Colon (tissue), 2 donors: Measurements from ENCODE around the gene SETD6.
"Not testable (repeated sequence)": the region's sequence is repeated elsewhere in the genome, so short reads cannot be mapped to it uniquely, and the experiment has no call there.

ENCODE experiments used
- FAIRE-seq: peaks from 2 replicates; lab custom pipeline; 2012; peaks lifted over from hg19 to GRCh38; lab: Jason Lieb, UNC
- donor health status: control.
- donor health status: control.

SETD6 gene

DNA sequence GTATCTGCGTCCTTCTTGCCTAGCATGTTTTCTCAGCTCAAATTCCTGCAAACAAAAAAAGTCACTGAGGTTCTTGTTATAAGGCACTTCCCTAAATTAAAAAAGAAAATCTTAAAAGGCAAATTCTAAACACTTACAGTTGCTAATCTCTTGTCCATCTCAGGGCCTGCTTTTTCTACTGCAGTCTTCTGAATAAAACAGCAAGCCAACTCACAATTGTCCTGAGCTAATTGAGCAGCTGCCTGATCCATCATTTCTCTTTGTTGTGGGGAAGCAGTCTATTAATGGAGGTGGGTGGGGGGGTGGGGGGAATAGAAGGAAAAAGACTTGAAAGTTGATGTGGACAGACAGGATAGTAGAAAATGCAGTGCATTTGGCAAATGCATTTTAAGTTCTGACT, 27.0 kb downstream of the SETD6 start:
- FAIRE-seq: no peak

GRCh38 chr16:58543685-58544084, 28.4 kb downstream of the SETD6 start:
- FAIRE-seq: no peak

DNA sequence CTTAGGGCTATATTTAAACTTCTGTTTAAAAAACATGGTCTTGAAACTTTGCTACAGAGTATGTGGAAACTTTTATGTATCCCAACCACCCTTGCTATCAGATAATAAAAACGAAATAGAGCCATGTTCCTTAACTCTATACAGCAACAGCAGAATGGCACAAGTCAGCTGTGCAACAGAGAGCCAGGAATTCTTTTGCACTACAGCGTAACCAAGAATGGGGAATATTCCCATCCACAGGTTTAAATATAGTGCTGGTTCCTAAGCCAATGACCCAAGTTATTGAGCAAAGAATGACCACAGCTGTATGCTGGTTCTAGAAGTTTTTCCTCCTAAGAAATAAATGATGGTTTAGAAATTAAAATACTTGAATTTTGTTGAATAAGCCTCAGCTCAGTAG, 33.1 kb downstream of the SETD6 start:
- FAIRE-seq: no peak

DNA sequence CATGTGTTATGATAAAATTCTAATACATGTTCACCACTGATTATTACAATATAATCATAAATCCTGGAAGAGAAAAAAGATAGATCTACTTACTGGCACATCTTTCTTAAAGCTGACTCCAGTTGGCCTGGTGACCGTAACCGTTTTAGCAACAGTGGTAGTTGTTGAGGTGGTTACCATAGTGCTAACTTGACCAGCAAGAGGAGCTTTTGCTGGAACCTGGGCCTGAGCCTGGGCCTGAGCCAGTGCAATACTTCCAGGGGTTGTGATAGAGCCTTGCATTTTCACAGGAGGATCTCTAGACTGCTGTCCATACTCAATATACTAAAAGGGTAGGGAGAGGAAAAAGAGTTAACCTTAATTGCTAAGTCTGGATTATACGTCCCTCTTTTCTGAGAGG, 36.2 kb downstream of the SETD6 start:
- no peak for FAIRE-seq

GRCh38 chr16:58556678-58557077, 41.4 kb downstream of the SETD6 start:
- no peak for FAIRE-seq

DNA sequence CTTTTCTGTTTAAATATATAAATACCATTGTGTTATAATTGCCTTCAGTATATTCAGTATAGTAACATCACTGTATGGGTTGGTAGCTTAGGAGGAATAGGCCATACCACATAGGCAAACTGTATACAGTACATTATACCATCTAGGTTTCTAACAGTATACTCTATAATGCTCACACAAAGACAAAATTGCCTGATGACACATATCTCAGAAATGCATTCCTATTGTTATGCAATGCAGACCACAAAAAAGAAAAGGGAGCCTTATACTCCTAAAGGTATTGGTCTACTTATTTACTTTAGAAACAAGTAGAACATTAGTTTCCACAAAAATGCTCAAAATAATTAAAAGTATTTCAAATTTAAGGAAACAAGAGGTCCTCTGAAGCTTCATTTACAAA, 47.9 kb downstream of the SETD6 start:
- no peak for FAIRE-seq

DNA sequence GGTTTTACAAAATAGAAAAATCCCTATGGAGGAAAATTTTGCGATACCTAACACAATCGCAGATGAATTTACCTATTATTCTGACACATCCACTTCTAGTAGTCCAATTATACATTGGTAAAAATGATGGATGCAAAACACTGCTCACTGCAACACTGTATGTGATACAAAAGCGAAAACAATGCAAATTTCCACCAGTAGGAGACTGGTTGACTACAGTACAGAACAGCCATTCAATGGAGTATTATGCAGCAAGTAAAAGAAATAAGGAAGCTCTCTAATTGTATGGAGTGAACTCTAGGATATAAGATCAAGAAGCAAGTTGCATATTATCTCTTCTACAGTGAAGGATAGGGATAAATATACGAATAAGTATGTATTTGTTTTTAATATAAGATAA, 48.5 kb downstream of the SETD6 start:
- no peak for FAIRE-seq

DNA sequence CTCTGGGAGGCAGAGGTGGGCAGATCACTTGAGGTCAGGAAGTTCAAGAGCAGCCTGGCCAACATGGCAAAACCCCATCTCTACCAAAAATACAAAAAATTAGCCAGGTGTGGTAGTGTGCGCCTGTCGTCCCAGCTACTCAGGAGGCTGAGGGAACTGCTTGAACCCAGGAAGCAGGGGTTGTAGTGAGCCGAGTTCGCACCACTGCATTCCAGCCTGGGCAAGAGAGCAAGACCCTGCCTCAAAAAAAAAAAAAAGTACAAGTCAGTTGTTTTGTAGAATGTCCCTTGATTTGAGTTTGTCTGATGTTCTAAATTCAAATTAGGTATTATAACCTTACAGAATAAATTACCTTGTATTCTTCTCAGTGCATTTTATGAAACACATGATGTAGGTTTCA, 50.4 kb downstream of the SETD6 start:
- not testable (repeated sequence) for FAIRE-seq
